K562 (cell line): ENCODE results near the gene UNC5B. TPM values are rescaled to one million over a fixed set of nuclear protein-coding genes. Genes with fewer than 3 reads are reported as not detected.
A peak's percentile ranks its signal among the peaks of the same experiment; 100 is the strongest.

Experiments
- ATAC-seq: fragments of 200-7000 bp; cut with Tn5 transposase; 3 replicates; pipeline ENCODE4 v1.9.1; 2020; ENCODE audit warnings: moderate library complexity
- BruUV-seq: library from RNA; stranded (reverse); fragments of 400-500 nt; replicated peaks from 2 replicates; lab custom pipeline; 2021; lab: Mats Ljungman, UMichigan
- CTCF ChIA-PET: fragments of 300-600 bp; formaldehyde crosslinking; extraction: SDS; loops from one replicate; lab custom pipeline; 2021; ENCODE audit warnings: low intra/inter-chr PET ratio; lab: Yijun Ruan, JAX
- POLR2A ChIA-PET: fragments of 300-600, 350-650 bp; sonication (Branson Sonifier 250); formaldehyde crosslinking; extraction: SDS; loops from one replicate; lab custom pipeline; 2021; ENCODE audit warnings: antibody characterized with exemption, inconsistent platforms; lab: Yijun Ruan, JAX
- DNase-seq, 4 experiments: peaks; one replicate each; pipeline versions ENCODE4 v3.0.0 to v3.0.0-alpha.2; 2011 to 2018; ENCODE audit warnings: low spot score in 3 of 4, mixed read lengths in 3 of 4; ENCODE audit errors: extremely low read depth in 1 of 4
- FAIRE-seq: peaks from 2 replicates; lab custom pipeline; 2011; peaks lifted over from hg19 to GRCh38; lab: Jason Lieb, UNC
- H2AFZ ChIP-seq: 2 replicates; pipeline ENCODE4 v1.6.0; 2011; ENCODE audit warnings: low read depth, low read length, control low read depth, inconsistent platforms
- H3K27ac ChIP-seq: fragments of 200-600 bp; 3 replicates; pipeline ENCODE4 v1.8.0; 2011; ENCODE audit warnings: low read depth, mild to moderate bottlenecking, control low read depth, inconsistent platforms, low read length, moderate library complexity, mixed read lengths; ENCODE audit errors: extremely low read depth
- H3K27me3 ChIP-seq, 2 experiments: fragments of 300-600 bp in 1 of 2; 2 replicates in 1 of 2; 3 replicates in 1 of 2; pipeline versions ENCODE4 v1.6.0 to v1.8.0; 2011; ENCODE audit warnings: inconsistent platforms in 2 of 2, low read length in 2 of 2, mild to moderate bottlenecking in 1 of 2, mixed read lengths in 1 of 2, moderate library complexity in 1 of 2; ENCODE audit not compliant: control insufficient read depth in 2 of 2, insufficient read depth in 2 of 2
- H3K36me3 ChIP-seq: fragments of 300-600 bp; 3 replicates; pipeline ENCODE4 v1.8.0; 2011; ENCODE audit warnings: mild to moderate bottlenecking, low read length, inconsistent platforms; ENCODE audit not compliant: control insufficient read depth, insufficient read depth
- H3K4me1 ChIP-seq, 2 experiments: fragments of 200-600 bp in 1 of 2; replicated peaks in 1 of 2; 2 replicates in 1 of 2; 3 replicates in 1 of 2; pipeline versions ENCODE4 v1.5.1 to v1.8.0; 2011; ENCODE audit warnings: inconsistent platforms in 2 of 2, low read length in 2 of 2, mild to moderate bottlenecking in 1 of 2, mixed read lengths in 1 of 2, moderate library complexity in 1 of 2; ENCODE audit not compliant: control insufficient read depth in 2 of 2, insufficient read depth in 2 of 2
- H3K4me2 ChIP-seq: 2 replicates; pipeline ENCODE4 v1.6.1; 2011; ENCODE audit warnings: low read length, control low read depth, inconsistent platforms, mixed read lengths; ENCODE audit not compliant: insufficient read depth
- H3K4me3 ChIP-seq: fragments of 200-600 bp; sonication (generic), shearing (Covaris generic); 2 replicates; pipeline ENCODE4 v1.5.1; 2016; ENCODE audit warnings: control low read depth, inconsistent platforms
- H3K79me2 ChIP-seq: fragments of 200-600 bp; 3 replicates; pipeline ENCODE4 v1.8.0; 2011; ENCODE audit warnings: low read length, inconsistent platforms; ENCODE audit not compliant: control insufficient read depth, insufficient read depth
- H3K9ac ChIP-seq, 2 experiments: 2 replicates each; pipeline versions ENCODE4 v1.6.0 to v1.6.1; 2011; ENCODE audit warnings: low read depth in 2 of 2, low read length in 2 of 2, control low read depth in 1 of 2, inconsistent platforms in 1 of 2, mild to moderate bottlenecking in 1 of 2, mixed read lengths in 1 of 2; ENCODE audit not compliant: insufficient read depth in 1 of 2
- H3K9me1 ChIP-seq: one replicate; pipeline ENCODE4 v1.6.0; 2011; ENCODE audit warnings: inconsistent platforms, mild to moderate bottlenecking, low read length, moderate library complexity; ENCODE audit not compliant: control insufficient read depth, insufficient read depth
- H3K9me3 ChIP-seq: replicated peaks from 2 replicates; pipeline ENCODE4 v1.5.1; 2011; ENCODE audit warnings: low read depth, low read length, inconsistent platforms; ENCODE audit not compliant: control insufficient read depth, insufficient read depth
- H4K20me1 ChIP-seq: replicated peaks from 2 replicates; pipeline ENCODE4 v1.6.1; 2011; ENCODE audit warnings: low read length, inconsistent platforms, mixed read lengths; ENCODE audit not compliant: control insufficient read depth, insufficient read depth
- ARID1B ChIP-seq: fragments of 450-650 bp; IDR thresholded peaks from 2 replicates; pipeline ENCODE4 v1.6.1; 2016; ENCODE audit warnings: antibody characterized with exemption, mild to moderate bottlenecking, inconsistent platforms
- BHLHE40 ChIP-seq: IDR thresholded peaks from 2 replicates; pipeline ENCODE4 v1.6.1; 2011; ENCODE audit warnings: low read length, improper control_type of control experiment
- CBFA2T2 ChIP-seq: fragments of 450-650 bp; conservative IDR thresholded peaks from 2 replicates; pipeline ENCODE4 v1.6.1; 2017; ENCODE audit warnings: mild to moderate bottlenecking
- CHD2 ChIP-seq: IDR thresholded peaks from 2 replicates; pipeline ENCODE4 v1.6.1; 2011; ENCODE audit warnings: low read depth, low read length
- CREM ChIP-seq: IDR thresholded peaks from 2 replicates; pipeline ENCODE4 v1.6.1; 2014; ENCODE audit warnings: antibody characterized with exemption, low read depth
- FIP1L1 ChIP-seq: fragments of 200-400 bp; formaldehyde crosslinking; IDR thresholded peaks from 2 replicates; pipeline ENCODE4 v1.6.1; 2018; ENCODE audit warnings: mild to moderate bottlenecking, low read depth, low read length; ENCODE audit not compliant: poor library complexity, severe bottlenecking
- FOXA1 ChIP-seq: fragments of 450-650 bp; IDR thresholded peaks from 2 replicates; pipeline ENCODE4 v1.6.1; 2016; ENCODE audit warnings: mild to moderate bottlenecking, borderline replicate concordance
- FOXA3 ChIP-seq, 2 experiments: fragments of 450-650 bp in 1 of 2; sonication (generic) in 1 of 2; formaldehyde crosslinking; IDR thresholded peaks in 1 of 2; conservative IDR thresholded peaks in 1 of 2; 2 replicates each; pipeline versions ENCODE4 v1.4.0 to v1.8.0; 2020 to 2022; ENCODE audit warnings: mild to moderate bottlenecking in 2 of 2, missing genetic modification reagents in 1 of 2
- FOXK2 ChIP-seq, 2 experiments: fragments of 450-650 bp; IDR thresholded peaks in 1 of 2; conservative IDR thresholded peaks in 1 of 2; 2 replicates each; pipeline ENCODE4 v1.6.1; 2016; ENCODE audit warnings: low read depth in 2 of 2, mild to moderate bottlenecking in 1 of 2
- HIVEP1 ChIP-seq: fragments of 250-450 bp; sonication (Bioruptor Pico); IDR thresholded peaks from 2 replicates; pipeline ENCODE4 v1.4.0; 2020; ENCODE audit warnings: mild to moderate bottlenecking
- JUN ChIP-seq, 2 experiments: sonication (generic) in 1 of 2; formaldehyde crosslinking in 1 of 2; IDR thresholded peaks; 2 replicates each; pipeline versions ENCODE4 v1.6.1 to v1.8.0; 2012 to 2022; ENCODE audit warnings: borderline replicate concordance in 2 of 2, mild to moderate bottlenecking in 2 of 2, improper control_type of control experiment in 1 of 2, low read depth in 1 of 2, low read length in 1 of 2, missing genetic modification reagents in 1 of 2
- KLF16 ChIP-seq: IDR thresholded peaks from 2 replicates; pipeline ENCODE4 v1.6.1; 2016; ENCODE audit warnings: antibody characterized with exemption
- MTA1 ChIP-seq: fragments of 450-650 bp; IDR thresholded peaks from 2 replicates; pipeline ENCODE4 v1.6.1; 2017; ENCODE audit warnings: borderline replicate concordance
- POLR2AphosphoS5 ChIP-seq: IDR thresholded peaks from 2 replicates; pipeline ENCODE4 v1.6.1; 2011; ENCODE audit warnings: mild to moderate bottlenecking, low read depth, low read length, moderate library complexity; ENCODE audit not compliant: control insufficient read depth, insufficient read depth
- TRIM24 ChIP-seq, 2 experiments: fragments of 450-650 bp; IDR thresholded peaks; 2 replicates each; pipeline ENCODE4 v1.6.1; 2016
- ZKSCAN1 ChIP-seq: fragments of 150-350 bp; IDR thresholded peaks from 2 replicates; pipeline ENCODE4 v1.6.1; 2016; ENCODE audit warnings: low read depth, low read length
- ZNF444 ChIP-seq: fragments of 250-450 bp; sonication (Bioruptor Pico); IDR thresholded peaks from 2 replicates; pipeline ENCODE4 v1.4.0; 2020; ENCODE audit warnings: mild to moderate bottlenecking, moderate library complexity
- ZNF584 ChIP-seq: fragments of 200-800 bp; sonication (Bioruptor generic); IDR thresholded peaks from 2 replicates; pipeline ENCODE4 v1.6.1; 2016; ENCODE audit warnings: low read depth, mild to moderate bottlenecking, missing genetic modification characterization, missing compliant biosample characterization
- ZNF644 ChIP-seq: fragments of 200-800 bp; sonication (Bioruptor generic); IDR thresholded peaks from 2 replicates; pipeline ENCODE4 v1.6.1; 2016; ENCODE audit warnings: low read depth, missing genetic modification characterization, missing compliant biosample characterization
- WGBS: fragments of 100-300 bp; shearing (Covaris generic); methylation state at CpG from one replicate; pipeline ENCODE4 v1.1.6; 2016; ENCODE audit warnings: low coverage, mixed read lengths; ENCODE audit not compliant: insufficient coverage; ENCODE audit errors: missing lambda C conversion rate; 5-methylcytosine and 5-hydroxymethylcytosine counted together
- in situ Hi-C: fragments of 300-500 bp; cut with MboI; formaldehyde crosslinking; loops from 4 replicates; pipeline ENCODE4 v1.15.0; 2018; ENCODE audit warnings: inconsistent platforms, mixed read lengths
- intact Hi-C: fragments of 100-400 bp; cut with micrococcal nuclease; formaldehyde crosslinking; loops from 2 replicates; pipeline ENCODE4 v1.14.2; 2022
- polyA plus RNA-seq, 8 experiments: library from polyadenylated mRNA; depleted of rRNA in 4 of 8; stranded (reverse) in 5 of 8; unstranded in 3 of 8; fragments of >200 nt; fragmentation: Nextera tagmentation in 2 of 8; fragmentation: Illumina TruSeq in 1 of 8; extraction: Ambion mirVana in 2 of 8; extraction: Trizol in 1 of 8; gene quantifications; 2 replicates each; pipeline versions ENCODE4 v1.2.1 to v1.2.3, GENCODE V29; 2011 to 2014; ENCODE audit warnings: inconsistent platforms in 1 of 8, missing spikeins in 1 of 8
- total RNA-seq, 7 experiments: library from RNA; depleted of rRNA in 6 of 7; stranded (reverse); fragments of >200 nt in 6 of 7; fragmentation: Illumina TruSeq in 2 of 7; extraction: Trizol in 2 of 7; gene quantifications; 2 replicates each; pipeline versions ENCODE4 v1.2.1 to v1.2.3, GENCODE V29; 2011 to 2021; ENCODE audit warnings: low replicate concordance in 1 of 7
- TF ChIP-seq, protein P1 (sequence below): sonication (generic); formaldehyde crosslinking; IDR thresholded peaks from 2 replicates; pipeline ENCODE4 v1.9.0; 2022; ENCODE audit warnings: mild to moderate bottlenecking, missing genetic modification reagents

The UNC5B gene
- total and polyA plus RNA-seq, 9 of the 15 experiments (the other 6 are each of a cell fraction or from before 2014, with no cell fraction given): 0.10 to 8.4 (median 2.1) TPM

DNA sequence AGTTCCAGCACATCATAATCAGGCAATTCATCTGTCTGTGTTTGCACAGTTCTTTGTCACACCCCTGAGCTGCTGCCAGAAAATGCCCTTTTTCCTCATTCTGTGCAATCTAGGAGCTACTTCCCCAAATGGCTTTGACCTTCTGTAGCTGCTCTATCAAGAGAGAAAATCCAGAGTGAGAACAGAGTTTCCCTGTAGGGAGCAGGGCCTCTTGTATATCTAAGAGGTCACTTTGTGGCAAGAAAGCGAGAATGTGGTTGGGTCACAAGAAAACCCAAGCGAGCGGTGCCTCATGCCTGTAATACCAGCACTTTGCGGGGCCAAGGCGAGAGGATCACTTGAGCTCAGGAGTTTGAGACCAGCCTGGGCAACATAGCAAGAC lies 131.0 kb downstream of the UNC5B start (continued):
- TF ChIP-seq CBFA2T2: peak; percentile 77
- TF ChIP-seq FOXK2 (conservative IDR thresholded peaks at IDR 0.05 in 1 of 2, IDR thresholded peaks at IDR 0.05 in 1 of 2; ENCODE audit: low read depth in 2 of 2): 0 out of 4 replicates have a peak, but pooled peaks of 1 of the 2 experiments have one; percentile 5
- 0 out of 2 replicates have a peak, but pooled peaks have one; percentile 18 for TF ChIP-seq CREM
- 0 out of 2 replicates have a peak, but pooled peaks have one; percentile 69 for TF ChIP-seq KLF16
- no peak for TF ChIP-seq ZNF584 (CRISPR knock-in tag)
- peak; percentile 85 for TF ChIP-seq BHLHE40
- no peak for TF ChIP-seq ZKSCAN1
- TF ChIP-seq HIVEP1 (CRISPR knock-in tag): no peak
- peak; percentile 61; the same call in 1 of the 2 replicates for TF ChIP-seq ZNF644 (tag)
- peak; percentile 61; the same call in 1 of the 2 replicates for TF ChIP-seq ARID1B

DNA sequence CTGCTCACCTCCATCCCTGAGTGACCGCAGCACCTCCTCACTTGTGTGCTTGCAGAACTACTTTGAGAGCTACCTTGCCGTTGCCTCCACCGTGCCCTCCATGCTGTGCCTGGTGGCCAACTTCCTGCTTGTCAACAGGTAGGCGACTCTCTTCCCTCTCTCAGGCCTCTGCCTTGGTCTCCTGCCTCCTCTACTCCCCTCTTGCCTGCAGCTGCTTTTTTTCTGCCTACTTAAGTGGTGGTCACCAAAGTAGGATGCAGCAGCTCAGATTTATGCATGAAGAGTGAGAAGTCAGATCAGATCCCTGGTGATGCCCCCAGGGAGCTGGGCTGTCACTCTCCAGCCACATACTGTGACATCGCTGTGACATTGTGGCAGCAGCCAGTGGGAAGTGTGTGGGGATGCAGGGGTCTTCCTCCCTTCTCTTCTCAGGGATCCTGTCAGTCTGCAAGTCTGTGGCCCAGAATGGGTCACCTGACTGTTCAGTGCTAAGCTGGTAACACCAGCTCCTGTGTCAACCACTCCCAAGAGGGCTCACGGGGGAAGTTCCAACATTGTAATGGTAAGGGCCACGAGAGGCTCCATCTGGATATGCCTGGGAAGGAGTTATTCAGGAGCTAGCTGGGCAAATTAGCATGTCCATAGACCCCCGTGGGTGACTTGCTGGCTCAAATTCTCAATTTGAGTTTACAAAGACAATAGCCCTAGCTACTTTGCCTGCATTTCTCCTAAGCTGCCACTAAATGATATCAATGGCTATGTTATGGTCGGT lies 132.0 kb downstream of the UNC5B start:
- H3K79me2 ChIP-seq: no peaks in the 10 kb centered on the region
- peaks cover 30% of the 10 kb centered on the region in 2 experiments for H3K4me1 ChIP-seq
- no TSS peak for BruUV-seq
- POLR2A ChIA-PET: interaction anchor here (0.6 to 2.2 kb wide), 5 partner anchors 8 to 200 kb away, joined by 3 to 11 read pairs (median 6); partner anchors contain the start of gene SLC29A3
- H2AFZ ChIP-seq: no peak overlapping the region
- in situ Hi-C loops (no loop called here), intact Hi-C loops (no loop called here)
- DNase-seq: no peak
- no peaks in the 10 kb centered on the region for H3K27me3 ChIP-seq
- H3K36me3 ChIP-seq: no peaks in the 10 kb centered on the region
- no peak overlapping the region for H3K27ac ChIP-seq
- peak overlapping the region in 1 of 2 experiments; percentile 49; a peak in 1 of 4 replicates for H3K9ac ChIP-seq
- H4K20me1 ChIP-seq: peaks cover 6% of the 10 kb centered on the region
- no peak for FAIRE-seq
- no peak for ATAC-seq
- CTCF ChIA-PET: no interaction called here
- no peaks in the 10 kb centered on the region for H3K9me3 ChIP-seq
- H3K9me1 ChIP-seq: no peaks in the 10 kb centered on the region
- H3K4me3 ChIP-seq: no peak overlapping the region
- WGBS: 79% methylated on average over 9 of the region's 9 CpGs
- TF ChIP-seq POLR2AphosphoS5 (no peak), JUN (IDR thresholded peaks at IDR 0.05; ENCODE audit: borderline replicate concordance, low read depth, low read length) (no peak), JUN (CRISPR knock-in tag; IDR thresholded peaks at IDR 0.05; ENCODE audit: borderline replicate concordance) (no peak), CBFA2T2 (no peak), MTA1 (no peak), CHD2 (no peak), TRIM24 (IDR thresholded peaks at IDR 0.05) (no peak), FOXA3 (CRISPR knock-in tag; conservative IDR thresholded peaks at IDR 0.05 in 1 of 2, IDR thresholded peaks at IDR 0.05 in 1 of 2) (peak in 1 of 2 experiments; percentile 19; a peak in 1 of 4 replicates), ZNF444 (CRISPR knock-in tag) (no peak), FOXA1 (no peak), FIP1L1 (no peak)
- TF ChIP-seq, protein P1, sequence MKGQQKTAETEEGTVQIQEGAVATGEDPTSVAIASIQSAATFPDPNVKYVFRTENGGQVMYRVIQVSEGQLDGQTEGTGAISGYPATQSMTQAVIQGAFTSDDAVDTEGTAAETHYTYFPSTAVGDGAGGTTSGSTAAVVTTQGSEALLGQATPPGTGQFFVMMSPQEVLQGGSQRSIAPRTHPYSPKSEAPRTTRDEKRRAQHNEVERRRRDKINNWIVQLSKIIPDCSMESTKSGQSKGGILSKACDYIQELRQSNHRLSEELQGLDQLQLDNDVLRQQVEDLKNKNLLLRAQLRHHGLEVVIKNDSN (CRISPR knock-in tag): 0 out of 2 replicates have a peak, but pooled peaks have one; percentile 21
- H3K4me2 ChIP-seq: no peak overlapping the region
